Fibroblast of mammary gland (primary cell): Measurements from ENCODE around the gene NBEA.

Experiments used
- DNase-seq: peaks from one replicate; pipeline ENCODE4 v3.0.0-alpha.2; 2010; ENCODE audit warnings: low read depth
- H3K4me3 ChIP-seq: 2 replicates; pipeline ENCODE4 v1.5.1; 2011; ENCODE audit warnings: low read depth, mild to moderate bottlenecking, low read length, moderate library complexity; ENCODE audit not compliant: control insufficient read depth
- TF ChIP-seq, protein P1 (sequence below): conservative IDR thresholded peaks from 2 replicates; pipeline ENCODE4 v1.5.1; 2011; ENCODE audit warnings: low read depth, low read length, inconsistent platforms; ENCODE audit not compliant: control insufficient read depth, insufficient read depth

NBEA gene

DNA sequence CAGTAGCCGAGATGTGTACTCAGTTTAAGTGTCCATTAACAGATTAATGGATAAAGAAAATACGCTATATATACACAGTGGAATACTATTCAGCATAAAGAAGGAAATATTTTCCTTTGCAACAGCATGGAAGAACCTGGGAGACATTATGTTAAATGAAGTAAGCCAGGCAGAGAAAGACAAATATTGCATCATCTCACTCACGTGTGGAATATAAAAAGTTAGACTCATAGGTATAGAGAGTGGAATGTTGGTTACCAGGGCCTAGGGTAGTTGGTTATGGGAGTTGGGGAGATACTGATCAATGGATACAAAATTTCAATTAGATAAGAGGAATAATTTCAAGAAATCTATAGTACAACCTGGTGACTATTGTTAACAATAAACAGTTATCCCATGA, 324.3 kb downstream of the NBEA start:
- no peak overlapping the region for H3K4me3 ChIP-seq
- no peak for DNase-seq
- TF ChIP-seq, protein P1, sequence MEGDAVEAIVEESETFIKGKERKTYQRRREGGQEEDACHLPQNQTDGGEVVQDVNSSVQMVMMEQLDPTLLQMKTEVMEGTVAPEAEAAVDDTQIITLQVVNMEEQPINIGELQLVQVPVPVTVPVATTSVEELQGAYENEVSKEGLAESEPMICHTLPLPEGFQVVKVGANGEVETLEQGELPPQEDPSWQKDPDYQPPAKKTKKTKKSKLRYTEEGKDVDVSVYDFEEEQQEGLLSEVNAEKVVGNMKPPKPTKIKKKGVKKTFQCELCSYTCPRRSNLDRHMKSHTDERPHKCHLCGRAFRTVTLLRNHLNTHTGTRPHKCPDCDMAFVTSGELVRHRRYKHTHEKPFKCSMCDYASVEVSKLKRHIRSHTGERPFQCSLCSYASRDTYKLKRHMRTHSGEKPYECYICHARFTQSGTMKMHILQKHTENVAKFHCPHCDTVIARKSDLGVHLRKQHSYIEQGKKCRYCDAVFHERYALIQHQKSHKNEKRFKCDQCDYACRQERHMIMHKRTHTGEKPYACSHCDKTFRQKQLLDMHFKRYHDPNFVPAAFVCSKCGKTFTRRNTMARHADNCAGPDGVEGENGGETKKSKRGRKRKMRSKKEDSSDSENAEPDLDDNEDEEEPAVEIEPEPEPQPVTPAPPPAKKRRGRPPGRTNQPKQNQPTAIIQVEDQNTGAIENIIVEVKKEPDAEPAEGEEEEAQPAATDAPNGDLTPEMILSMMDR, result no peak

DNA sequence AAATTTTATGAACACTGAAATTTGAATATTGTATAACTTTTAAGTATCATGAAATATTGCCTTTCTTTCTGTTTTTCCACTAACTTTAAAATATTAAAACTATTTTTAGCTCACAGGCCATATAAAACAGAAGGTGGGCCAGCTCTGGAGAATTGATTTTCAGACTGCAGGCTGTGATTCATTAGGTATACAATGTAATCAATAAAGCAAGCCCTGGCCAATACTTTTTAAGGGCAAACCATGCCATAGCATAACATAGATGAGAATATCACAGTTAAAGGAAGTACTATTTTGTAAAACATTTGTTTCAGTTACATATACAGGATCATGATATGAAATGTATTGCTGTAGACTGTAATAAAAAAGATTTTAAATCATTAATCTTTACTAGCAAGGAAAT, 336.8 kb downstream of the NBEA start:
- no peak overlapping the region for H3K4me3 ChIP-seq
- TF ChIP-seq, protein P1, result no peak
- DNase-seq, result no peak

DNA sequence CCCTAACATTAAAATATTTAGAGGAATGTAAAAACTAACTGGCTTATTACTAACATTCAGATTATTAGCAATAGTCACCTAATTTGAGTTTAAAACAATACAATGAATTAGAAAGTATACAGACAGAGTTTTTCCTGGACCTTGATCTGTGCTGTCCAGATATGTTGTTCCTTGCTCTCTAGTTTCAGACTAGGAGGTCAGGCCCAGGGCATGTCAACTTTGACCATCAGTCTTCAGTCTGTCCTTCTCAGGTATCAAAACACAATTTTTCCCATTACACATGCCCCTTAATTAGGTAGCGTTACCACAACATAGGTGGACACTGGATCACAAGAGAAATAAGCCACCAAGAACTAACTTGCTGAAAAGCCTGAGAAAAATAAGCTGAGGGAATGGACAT, 337.4 kb downstream of the NBEA start:
- no peak for DNase-seq
- TF ChIP-seq, protein P1, result no peak
- H3K4me3 ChIP-seq, result no peak overlapping the region

DNA sequence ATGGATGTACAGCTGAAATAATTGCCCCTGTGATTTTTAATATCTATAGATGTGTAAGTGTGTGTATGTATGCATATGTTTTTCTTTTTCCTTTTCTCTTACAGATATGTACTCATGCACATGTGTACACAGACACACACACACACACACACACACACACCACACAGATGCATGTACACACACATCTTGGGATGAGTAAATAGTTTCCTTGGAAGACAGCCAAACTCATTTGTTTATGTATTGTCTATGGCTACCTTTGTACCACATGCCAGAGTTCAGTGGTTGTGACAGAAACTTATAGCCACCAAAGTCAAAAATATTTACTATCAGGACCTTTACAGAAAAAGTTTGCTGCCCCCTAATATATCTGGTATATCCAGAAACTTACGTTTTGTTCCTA, 341.8 kb downstream of the NBEA start:
- TF ChIP-seq, protein P1, result no peak
- H3K4me3 ChIP-seq, result no peak overlapping the region
- DNase-seq, result peak; percentile 63

DNA sequence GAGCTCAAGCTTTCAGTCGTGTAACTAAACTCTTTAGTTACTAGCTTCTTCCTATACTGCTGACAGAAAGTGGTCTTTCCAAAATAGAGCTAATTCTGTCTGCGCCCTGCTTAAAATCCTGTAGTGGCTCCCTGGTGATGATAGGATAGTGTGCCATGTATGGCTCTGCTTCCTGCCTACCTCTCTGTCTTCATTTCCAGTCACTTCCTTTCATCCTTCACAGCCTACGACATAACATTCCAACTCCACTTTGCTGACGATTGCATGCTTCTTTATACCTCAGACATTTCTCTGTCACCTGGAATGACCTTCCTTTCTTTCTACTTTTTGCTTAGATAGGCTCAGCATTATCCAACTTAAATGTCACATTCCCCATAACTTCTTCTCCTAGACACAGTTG, 343.6 kb downstream of the NBEA start:
- no peak for DNase-seq
- TF ChIP-seq, protein P1, result no peak
- H3K4me3 ChIP-seq, result no peak overlapping the region

DNA sequence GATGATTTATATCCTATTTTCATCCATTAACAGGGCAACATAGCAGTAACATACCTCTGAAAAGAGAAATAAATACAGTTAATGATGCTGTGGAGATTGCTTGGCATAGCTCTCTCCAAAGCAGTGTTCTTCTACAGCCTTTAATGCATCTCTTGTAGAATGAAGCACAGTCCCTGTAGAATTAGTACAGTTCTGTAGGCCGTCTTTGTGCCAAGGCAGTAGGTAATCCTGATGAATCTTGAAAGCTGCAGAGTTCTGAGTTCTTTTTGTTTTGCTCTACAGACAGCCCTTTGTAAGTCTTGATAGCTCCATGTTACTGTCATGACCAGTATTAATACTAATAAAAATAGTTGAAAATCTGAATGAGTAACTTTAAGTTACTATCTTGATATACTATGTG, 350.3 kb downstream of the NBEA start:
- TF ChIP-seq, protein P1, result no peak
- no peak overlapping the region for H3K4me3 ChIP-seq

DNA sequence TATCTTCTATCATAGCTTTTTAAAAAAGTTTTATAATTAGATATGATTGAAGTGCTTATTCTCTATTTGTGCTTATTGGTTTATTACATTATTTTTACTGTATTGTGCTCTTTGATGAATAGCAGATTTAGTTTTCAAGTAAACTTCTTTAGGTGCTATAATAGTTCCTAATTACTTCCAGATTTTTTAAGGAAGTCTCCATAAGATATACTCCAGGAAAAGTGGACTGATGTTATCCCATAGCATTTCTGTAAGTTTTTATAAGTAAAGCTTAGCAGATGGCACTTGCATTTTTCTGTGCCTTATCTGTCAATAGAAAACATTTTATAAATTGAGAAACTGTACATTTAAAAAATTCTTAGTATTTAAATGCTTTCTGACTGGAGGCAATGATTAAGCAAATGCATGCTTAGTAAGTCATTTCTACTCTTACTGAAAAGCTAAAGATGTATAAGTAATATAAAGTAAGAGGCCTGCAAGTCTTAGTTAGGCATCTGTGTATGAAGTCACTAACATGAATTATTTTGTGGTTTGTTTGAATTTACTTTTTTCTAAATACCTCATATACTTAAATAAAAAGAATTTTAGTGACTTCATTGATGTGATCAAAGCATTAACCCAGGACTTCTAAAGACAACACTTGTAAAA, 351.6 kb downstream of the NBEA start:
- no peak for DNase-seq
- TF ChIP-seq, protein P1, result no peak
- H3K4me3 ChIP-seq, result no peak overlapping the region

More for the DNA sequence above, 350.3 kb downstream of the NBEA start:
- no peak for DNase-seq
